GM12878 (cell line): ENCODE measurements around the gene UPF1. TPM values are rescaled to one million over a fixed set of nuclear protein-coding genes. Genes with fewer than 3 reads are reported as not detected.

Source experiments
- ATAC-seq: fragments of 200-7000 bp; cut with Tn5 transposase; 3 replicates; pipeline ENCODE4 v1.9.1; 2020; ENCODE audit warnings: mild to moderate bottlenecking, moderate library complexity
- BruUV-seq: library from RNA; stranded (reverse); fragments of 400-500 nt; replicated peaks from 2 replicates; lab custom pipeline; 2021; lab: Mats Ljungman, UMichigan
- CTCF ChIA-PET: fragments of 300-600 bp; sonication (Branson Sonifier 250); formaldehyde crosslinking; extraction: SDS; loops from one replicate; lab custom pipeline; 2021; ENCODE audit warnings: inconsistent platforms; lab: Yijun Ruan, JAX
- POLR2A ChIA-PET: fragments of 350-600 bp; formaldehyde crosslinking; extraction: SDS; loops from one replicate; lab custom pipeline; 2021; ENCODE audit warnings: inconsistent platforms; lab: Charles Lee
- RAD21 ChIA-PET: fragments of 300-600 bp; sonication (Branson Sonifier 250); formaldehyde crosslinking; loops from one replicate; lab custom pipeline; 2023; ENCODE audit warnings: antibody characterized with exemption; ENCODE audit not compliant: unreplicated experiment; lab: Charles Lee
- SMC1A ChIA-PET: fragments of 300-600 bp; sonication (Branson Sonifier 250); formaldehyde crosslinking; loops from one replicate; lab custom pipeline; 2023; ENCODE audit not compliant: unreplicated experiment, uncharacterized antibody; lab: Charles Lee
- DNase-seq: peaks from one replicate; pipeline ENCODE4 v3.0.0-alpha.2; 2011; ENCODE audit warnings: low read depth, low spot score
- FAIRE-seq: peaks from 3 replicates; lab custom pipeline; 2011; peaks lifted over from hg19 to GRCh38; lab: Jason Lieb, UNC
- H2AFZ ChIP-seq: 2 replicates; pipeline ENCODE4 v1.6.0; 2011; ENCODE audit warnings: low read depth, low read length, control low read depth; ENCODE audit not compliant: control insufficient read depth
- H3K27ac ChIP-seq: 2 replicates; pipeline ENCODE4 v1.5.1; 2011; ENCODE audit warnings: control low read depth; ENCODE audit not compliant: control insufficient read depth, insufficient read depth
- H3K27me3 ChIP-seq, 2 experiments: replicated peaks in 1 of 2; 2 replicates each; pipeline versions ENCODE4 v1.6.0 to v1.6.1; 2011; ENCODE audit warnings: low read length in 1 of 2; ENCODE audit not compliant: control insufficient read depth in 2 of 2, insufficient read depth in 2 of 2
- H3K36me3 ChIP-seq, 2 experiments: 2 replicates each; pipeline ENCODE4 v1.5.1; 2011; ENCODE audit warnings: low read length in 1 of 2; ENCODE audit not compliant: control insufficient read depth in 2 of 2, insufficient read depth in 2 of 2
- H3K4me1 ChIP-seq: 2 replicates; pipeline ENCODE4 v1.6.1; 2011; ENCODE audit warnings: mild to moderate bottlenecking, low read length, moderate library complexity, mixed read lengths; ENCODE audit not compliant: control insufficient read depth, insufficient read depth
- H3K4me2 ChIP-seq: 2 replicates; pipeline ENCODE4 v1.6.0; 2011; ENCODE audit warnings: control low read depth; ENCODE audit not compliant: control insufficient read depth, insufficient read depth
- H3K4me3 ChIP-seq: fragments of 200-600 bp; sonication (generic); 2 replicates; pipeline ENCODE4 v1.5.1; 2016
- H3K79me2 ChIP-seq: 2 replicates; pipeline ENCODE4 v1.6.0; 2011; ENCODE audit warnings: low read length; ENCODE audit not compliant: control insufficient read depth, insufficient read depth
- H3K9ac ChIP-seq: 2 replicates; pipeline ENCODE4 v1.8.0; 2011; ENCODE audit warnings: low read length, control low read depth, mixed read lengths; ENCODE audit not compliant: control insufficient read depth, insufficient read depth
- H3K9me3 ChIP-seq: replicated peaks from 3 replicates; pipeline ENCODE4 v1.5.1; 2011; ENCODE audit warnings: mild to moderate bottlenecking, low read length; ENCODE audit not compliant: control insufficient read depth, insufficient read depth
- H4K20me1 ChIP-seq: 2 replicates; pipeline ENCODE4 v1.6.0; 2011; ENCODE audit not compliant: control insufficient read depth, insufficient read depth
- BMI1 ChIP-seq: fragments of 450-650 bp; IDR thresholded peaks from 2 replicates; pipeline ENCODE4 v1.6.1; 2016; ENCODE audit warnings: mild to moderate bottlenecking, moderate library complexity, borderline replicate concordance
- EED ChIP-seq: sonication (generic); IDR thresholded peaks from 2 replicates; pipeline ENCODE4 v1.6.1; 2016; ENCODE audit warnings: antibody characterized with exemption, low read depth
- FOXK2 ChIP-seq: fragments of 450-650 bp; IDR thresholded peaks from 2 replicates; pipeline ENCODE4 v1.6.1; 2017; ENCODE audit warnings: mild to moderate bottlenecking, moderate library complexity
- HDAC2 ChIP-seq: fragments of 200-600 bp; sonication (generic); IDR thresholded peaks from 2 replicates; pipeline ENCODE4 v1.6.1; 2017
- MTA2 ChIP-seq: fragments of 450-650 bp; IDR thresholded peaks from 2 replicates; pipeline ENCODE4 v1.6.1; 2016; ENCODE audit warnings: low read depth, mild to moderate bottlenecking, moderate library complexity
- NFIC ChIP-seq: IDR thresholded peaks from 2 replicates; pipeline ENCODE4 v1.6.1; 2012; ENCODE audit warnings: low read depth, mild to moderate bottlenecking, inconsistent platforms, low read length, moderate library complexity
- NFXL1 ChIP-seq: fragments of 450-650 bp; IDR thresholded peaks from 2 replicates; pipeline ENCODE4 v1.6.1; 2017; ENCODE audit warnings: antibody characterized with exemption, mild to moderate bottlenecking, borderline replicate concordance
- POLR2AphosphoS5 ChIP-seq: IDR thresholded peaks from 2 replicates; pipeline ENCODE4 v1.6.1; 2011; ENCODE audit warnings: mild to moderate bottlenecking, low read length, inconsistent platforms
- RAD51 ChIP-seq: fragments of 450-650 bp; IDR thresholded peaks from 2 replicates; pipeline ENCODE4 v1.6.1; 2016; ENCODE audit warnings: moderate library complexity, mild to moderate bottlenecking, inconsistent platforms
- ZBTB33 ChIP-seq: fragments of 450-650 bp; IDR thresholded peaks from 2 replicates; pipeline ENCODE4 v1.6.1; 2017; ENCODE audit warnings: mild to moderate bottlenecking
- WGBS: methylation state at CpG from one replicate; pipeline ENCODE4 v1.1.6; 2016; ENCODE audit warnings: low lambda C conversion rate; ENCODE audit not compliant: insufficient replicate concordance, insufficient coverage; ENCODE audit errors: missing lambda C conversion rate; 5-methylcytosine and 5-hydroxymethylcytosine counted together
- in situ Hi-C: fragments of 300-500 bp; cut with MboI; formaldehyde crosslinking; loops from 9 replicates; pipeline ENCODE4 v1.14.3; 2018; ENCODE audit warnings: mixed read lengths
- intact Hi-C: fragments of 100-400 bp; cut with micrococcal nuclease; formaldehyde crosslinking; loops from one replicate; pipeline ENCODE4 v1.14.2; 2022; ENCODE audit not compliant: unreplicated experiment
- polyA plus RNA-seq, 11 experiments: library from polyadenylated mRNA; depleted of rRNA in 4 of 11; unstranded in 6 of 11; stranded (reverse) in 5 of 11; fragments of >200 nt; fragmentation: Nextera tagmentation in 4 of 11; fragmentation: Illumina TruSeq in 1 of 11; extraction: Ambion mirVana in 4 of 11; extraction: Trizol in 1 of 11; gene quantifications; 1 replicate in 1 of 11; 2 replicates in 10 of 11; pipeline versions ENCODE4 v1.2.1 to v1.2.3, GENCODE V29; 2011 to 2016; ENCODE audit warnings: inconsistent platforms in 2 of 11, missing spikeins in 2 of 11, low read depth in 1 of 11
- total RNA-seq, 4 experiments: library from RNA; depleted of rRNA in 3 of 4; stranded (reverse); fragments of >200 nt in 3 of 4; fragmentation: Illumina TruSeq in 1 of 4; extraction: Trizol in 1 of 4; gene quantifications; 2 replicates each; pipeline versions ENCODE4 v1.2.1 to v1.2.3, GENCODE V29; 2013 to 2021

Gene UPF1
- total and polyA plus RNA-seq, 10 of the 15 experiments (the other 5 are each of a cell fraction or from before 2014, with no cell fraction given): 0.58 to 80.9 (median 18.7) TPM

- SMC1A ChIA-PET: no interaction called here
- WGBS: 86% methylated on average over 26 of the region's 26 CpGs
- H3K36me3 ChIP-seq: peaks cover 0 to 20% of the 10 kb centered on the region in 2 experiments; a peak in 3 of 4 replicates
- H3K79me2 ChIP-seq: peaks cover 92% of the 10 kb centered on the region
- DNase-seq: no peak
- BruUV-seq: no TSS peak
- H4K20me1 ChIP-seq: peaks cover 38% of the 10 kb centered on the region
- H3K9ac ChIP-seq: no peak overlapping the region
- H3K4me1 ChIP-seq: peaks cover 51% of the 10 kb centered on the region
- no peak for TF ChIP-seq NFXL1
- 0 out of 2 replicates have a peak, but pooled peaks have one; percentile 37 for TF ChIP-seq POLR2AphosphoS5
- TF ChIP-seq, all 136 proteins: peak for 1
- Histone ChIP-seq H3K4me3 (no peak overlapping the region; the same call in 1 of the 2 replicates), H3K27ac (peak overlapping the region; percentile 62; the same call in 1 of the 2 replicates), H3K27me3 (no peaks in the 10 kb centered on the region), H3K9me3 (no peaks in the 10 kb centered on the region), H2AFZ (no peak overlapping the region), H3K4me2 (no peak overlapping the region)
- no peak for FAIRE-seq
- no peak for ATAC-seq
- CTCF ChIA-PET: interaction anchor here (0.6 to 1.5 kb wide), 3 partner anchors 8 to 34 kb away, joined by 3 read pairs; partner anchors contain the start of gene UPF1
- RAD21 ChIA-PET: interaction anchor here (0.8 kb wide), 1 partner anchor 8 kb away, joined by 4 read pairs; the partner anchor contains the start of gene UPF1
- intact Hi-C loops (loop anchor here (10.0 kb wide), 2 partner anchors 156 to 386 kb away; partner anchors contain the start of gene CRTC1), in situ Hi-C loops (no loop called here)
- POLR2A ChIA-PET: interaction anchor here (1.1 to 1.5 kb wide), 2 partner anchors 8 to 318 kb away, joined by 5 to 8 read pairs; partner anchors contain the start of gene UPF1
These were observed 8.8 kb downstream of the UPF1 start for GRCh38 chr19:18840288-18841267.

GRCh38 chr19:18841400-18841799 lies 9.6 kb downstream of the UPF1 start:
- ChIA-PET CTCF (interaction anchor here (0.6 to 1.5 kb wide), 2 partner anchors 9 to 35 kb away, joined by 3 read pairs; partner anchors contain the start of gene UPF1), SMC1A (interaction anchor here (4.5 kb wide), 1 partner anchor 8 kb away, joined by 24 read pairs; the partner anchor contains the start of gene UPF1), POLR2A (interaction anchor here (1.2 to 1.5 kb wide), 2 partner anchors 9 to 10 kb away, joined by 4 to 8 read pairs; partner anchors contain the start of gene UPF1), RAD21 (interaction anchor here (0.8 kb wide), 1 partner anchor 9 kb away, joined by 4 read pairs; the partner anchor contains the start of gene UPF1)
- Histone ChIP-seq H3K79me2 (peaks cover 92% of the 10 kb centered on the region), H3K27ac (no peak overlapping the region), H3K4me1 (peaks cover 51% of the 10 kb centered on the region), H4K20me1 (peaks cover 45% of the 10 kb centered on the region), H3K36me3 (peaks cover 3 to 28% of the 10 kb centered on the region in 2 experiments; a peak in 3 of 4 replicates), H3K9ac (no peak overlapping the region), H3K9me3 (no peaks in the 10 kb centered on the region), H3K4me3 (no peak overlapping the region), H3K4me2 (no peak overlapping the region), H3K27me3 (no peaks in the 10 kb centered on the region), H2AFZ (no peak overlapping the region)
- DNase-seq (no peak), FAIRE-seq (no peak), ATAC-seq (no peak)
- WGBS: 98% methylated on average over 15 of the region's 15 CpGs
- in situ Hi-C loops (no loop called here), intact Hi-C loops (loop anchor here (10.0 kb wide), 2 partner anchors 157 to 387 kb away; partner anchors contain the start of gene CRTC1)
- BruUV-seq: no TSS peak
- TF ChIP-seq FOXK2 (no peak), RAD51 (no peak), MTA2 (no peak), HDAC2 (no peak), BMI1 (no peak), NFIC (no peak), ZBTB33 (no peak), EED (no peak)
